BE2C (cell line): Measurements from ENCODE around the gene SIRT6.
"Not testable (repeated sequence)": the region's sequence is repeated elsewhere in the genome, so short reads cannot be mapped to it uniquely, and the experiment has no call there.

ENCODE experiments used
- DNase-seq: peaks from one replicate; pipeline ENCODE4 v3.0.0-alpha.2; 2020
- H3K27me3 ChIP-seq: fragments of 250-450 bp; sonication (Bioruptor Pico); 2 replicates; pipeline ENCODE4 v1.5.1; 2020; ENCODE audit warnings: mild to moderate bottlenecking
- H3K36me3 ChIP-seq: fragments of 250-450 bp; sonication (Bioruptor Pico); 2 replicates; pipeline ENCODE4 v1.5.1; 2020; ENCODE audit warnings: mild to moderate bottlenecking
- H3K4me1 ChIP-seq: fragments of 250-450 bp; sonication (Bioruptor Pico); 2 replicates; pipeline ENCODE4 v1.5.1; 2020
- H3K4me3 ChIP-seq: 2 replicates; pipeline ENCODE4 v1.5.1; 2011; ENCODE audit warnings: low read depth, low read length
- H3K9me3 ChIP-seq: fragments of 250-450 bp; sonication (Bioruptor Pico); 2 replicates; pipeline ENCODE4 v1.5.1; 2020
- TF ChIP-seq, protein P1 (sequence below): IDR thresholded peaks from 2 replicates; pipeline ENCODE4 v1.5.1; 2012; ENCODE audit warnings: mild to moderate bottlenecking, low read depth, low read length

The SIRT6 gene

DNA sequence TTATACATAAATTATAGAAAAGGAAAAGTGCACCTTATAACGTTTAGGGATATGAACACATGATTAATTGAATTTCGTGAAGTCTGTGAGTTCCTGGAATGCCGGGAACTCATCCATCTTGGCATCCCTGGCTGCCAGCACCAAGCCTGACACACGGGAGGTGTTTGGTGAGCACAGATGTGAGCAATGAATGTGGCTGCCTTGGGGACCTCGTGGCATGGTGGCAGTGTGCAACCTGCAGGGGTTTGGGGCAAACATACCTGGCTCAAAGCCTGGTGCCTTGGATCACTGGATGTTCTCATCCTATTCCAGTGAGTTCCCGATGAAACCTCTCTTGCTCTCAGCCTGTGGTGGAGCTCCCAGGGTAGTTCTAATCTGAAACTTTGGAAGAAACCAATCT lies 48.0 kb downstream of the SIRT6 start:
- Histone ChIP-seq H3K9me3 (no peaks in the 10 kb centered on the region), H3K4me1 (peaks cover 5% of the 10 kb centered on the region), H3K27me3 (no peaks in the 10 kb centered on the region), H3K4me3 (no peak overlapping the region), H3K36me3 (no peaks in the 10 kb centered on the region)
- DNase-seq, result no peak
- TF ChIP-seq, protein P1, sequence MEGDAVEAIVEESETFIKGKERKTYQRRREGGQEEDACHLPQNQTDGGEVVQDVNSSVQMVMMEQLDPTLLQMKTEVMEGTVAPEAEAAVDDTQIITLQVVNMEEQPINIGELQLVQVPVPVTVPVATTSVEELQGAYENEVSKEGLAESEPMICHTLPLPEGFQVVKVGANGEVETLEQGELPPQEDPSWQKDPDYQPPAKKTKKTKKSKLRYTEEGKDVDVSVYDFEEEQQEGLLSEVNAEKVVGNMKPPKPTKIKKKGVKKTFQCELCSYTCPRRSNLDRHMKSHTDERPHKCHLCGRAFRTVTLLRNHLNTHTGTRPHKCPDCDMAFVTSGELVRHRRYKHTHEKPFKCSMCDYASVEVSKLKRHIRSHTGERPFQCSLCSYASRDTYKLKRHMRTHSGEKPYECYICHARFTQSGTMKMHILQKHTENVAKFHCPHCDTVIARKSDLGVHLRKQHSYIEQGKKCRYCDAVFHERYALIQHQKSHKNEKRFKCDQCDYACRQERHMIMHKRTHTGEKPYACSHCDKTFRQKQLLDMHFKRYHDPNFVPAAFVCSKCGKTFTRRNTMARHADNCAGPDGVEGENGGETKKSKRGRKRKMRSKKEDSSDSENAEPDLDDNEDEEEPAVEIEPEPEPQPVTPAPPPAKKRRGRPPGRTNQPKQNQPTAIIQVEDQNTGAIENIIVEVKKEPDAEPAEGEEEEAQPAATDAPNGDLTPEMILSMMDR, result no peak

DNA sequence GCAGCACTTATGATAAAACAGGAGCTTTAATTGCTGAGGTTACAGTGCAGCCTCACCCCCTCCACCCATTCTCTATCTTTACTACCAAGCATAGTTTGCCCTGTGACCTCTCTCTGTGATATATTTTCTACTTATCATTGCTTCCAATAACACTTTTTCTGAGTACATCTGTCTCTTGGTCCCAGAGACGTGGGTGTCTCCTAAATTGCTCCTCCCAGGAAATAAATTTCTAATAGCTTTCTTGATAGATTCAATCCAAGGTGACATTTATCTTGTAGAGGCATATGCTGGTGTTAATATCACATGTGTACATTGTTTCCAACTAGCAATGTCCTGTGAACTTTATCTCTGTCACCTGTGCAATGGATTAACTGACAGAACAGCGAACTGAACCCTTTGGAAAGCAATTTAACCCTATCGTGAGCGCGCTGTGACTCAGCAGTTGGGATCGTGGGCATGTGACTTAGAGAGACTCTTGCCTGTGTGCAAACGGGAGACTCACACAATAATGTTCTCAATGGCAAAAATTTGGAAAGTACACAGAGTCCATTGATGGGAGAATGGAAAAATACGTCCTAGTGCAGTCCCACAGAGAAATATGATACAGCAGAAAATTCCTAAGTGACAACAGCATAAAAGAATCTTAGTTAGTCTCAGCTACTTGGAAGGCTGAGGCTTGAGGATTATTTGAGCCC lies 51.5 kb downstream of the SIRT6 start:
- Histone ChIP-seq H3K27me3 (no peaks in the 10 kb centered on the region), H3K4me1 (peaks cover 5% of the 10 kb centered on the region), H3K36me3 (no peaks in the 10 kb centered on the region), H3K4me3 (no peak overlapping the region), H3K9me3 (no peaks in the 10 kb centered on the region)
- DNase-seq, result no peak
- TF ChIP-seq, protein P1, result no peak

DNA sequence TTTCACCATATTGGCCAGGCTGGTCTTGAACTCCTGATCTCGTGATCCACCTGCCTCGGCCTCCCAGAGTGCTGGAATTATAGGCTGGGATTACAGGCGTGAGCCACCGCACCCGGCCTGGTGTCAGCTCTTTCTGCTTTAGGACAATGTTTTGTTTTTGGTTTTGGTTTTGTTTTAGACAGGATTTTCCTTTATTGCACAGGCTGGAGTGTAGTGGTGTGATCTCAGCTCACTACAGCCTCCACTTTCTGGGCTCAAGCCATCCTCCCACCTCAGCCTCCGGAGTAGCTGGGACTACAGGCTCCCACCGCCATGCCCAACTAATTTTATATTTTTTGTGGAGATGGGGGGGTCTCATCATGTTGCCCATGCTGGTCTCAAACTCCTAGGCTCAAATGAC lies 53.3 kb downstream of the SIRT6 start:
- DNase-seq, result not testable (repeated sequence)

DNA sequence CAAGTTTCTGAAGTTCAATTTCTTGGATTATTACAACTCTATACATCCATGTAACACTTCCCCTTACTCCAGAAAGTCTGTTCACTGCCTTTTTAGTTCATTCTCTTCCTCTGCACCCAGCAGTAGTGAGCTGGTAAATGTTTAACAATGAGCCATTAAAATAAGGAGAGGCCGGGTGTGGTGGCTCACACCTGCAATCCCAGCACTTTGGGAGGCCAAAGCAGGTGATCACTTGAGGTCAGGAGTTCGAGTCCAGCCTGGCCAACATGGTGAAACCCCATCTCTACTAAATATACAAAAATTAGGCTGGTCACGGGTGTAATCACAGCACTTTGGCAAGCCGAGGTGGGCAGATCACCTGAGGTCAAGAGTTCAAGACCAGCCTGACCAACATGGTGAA lies 55.0 kb downstream of the SIRT6 start:
- H3K4me3 ChIP-seq, H3K27me3 ChIP-seq, DNase-seq, H3K36me3 ChIP-seq, H3K4me1 ChIP-seq, H3K9me3 ChIP-seq: not testable (repeated sequence)

More for the DNA sequence above, 53.3 kb downstream of the SIRT6 start:
- H3K27me3 ChIP-seq, H3K4me1 ChIP-seq, H3K36me3 ChIP-seq, H3K9me3 ChIP-seq, H3K4me3 ChIP-seq: not testable (repeated sequence)

DNA sequence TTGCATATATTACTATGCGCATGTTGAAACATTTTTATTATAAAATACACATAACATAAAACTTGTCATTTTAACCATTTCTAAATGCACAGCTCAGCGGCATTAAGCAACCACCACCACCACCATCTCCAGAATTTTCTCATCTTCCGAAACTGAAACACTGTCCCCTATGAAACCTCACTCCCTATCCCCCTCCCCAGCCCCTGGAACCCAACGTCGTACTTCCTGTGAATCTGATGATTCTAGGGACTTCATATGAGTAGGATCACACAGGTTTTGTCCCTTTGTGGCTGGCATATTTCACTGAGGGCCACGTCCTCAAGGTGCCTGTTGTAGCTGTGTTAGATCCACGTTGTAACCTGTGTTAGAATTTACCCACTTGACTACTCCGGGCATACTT lies 57.7 kb downstream of the SIRT6 start:
- no peaks in the 10 kb centered on the region for H3K9me3 ChIP-seq
- no peak for DNase-seq
- TF ChIP-seq, protein P1, result no peak
- peaks cover 4% of the 10 kb centered on the region; the same call in 1 of the 2 replicates for H3K36me3 ChIP-seq
- peak overlapping the region; percentile 85 for H3K4me3 ChIP-seq
- no peaks in the 10 kb centered on the region for H3K27me3 ChIP-seq
- no peaks in the 10 kb centered on the region for H3K4me1 ChIP-seq
